HG02852 (cell line): ENCODE data around the gene JARID2.
"Not testable (repeated sequence)": the region's sequence is repeated elsewhere in the genome, so short reads cannot be mapped to it uniquely, and the experiment has no call there.

ENCODE experiments used
- ATAC-seq: cut with Tn5 transposase; IDR thresholded peaks from one replicate; pipeline ENCODE4 v1.9.1; 2021; ENCODE audit warnings: mild to moderate bottlenecking, moderate library complexity; ENCODE audit not compliant: unreplicated experiment

Gene JARID2

GRCh38 chr6:15411766-15412165 lies 165.9 kb downstream of the JARID2 start:
- ATAC-seq = no peak

GRCh38 chr6:15412767-15413166 lies 166.9 kb downstream of the JARID2 start:
- ATAC-seq = no peak

DNA sequence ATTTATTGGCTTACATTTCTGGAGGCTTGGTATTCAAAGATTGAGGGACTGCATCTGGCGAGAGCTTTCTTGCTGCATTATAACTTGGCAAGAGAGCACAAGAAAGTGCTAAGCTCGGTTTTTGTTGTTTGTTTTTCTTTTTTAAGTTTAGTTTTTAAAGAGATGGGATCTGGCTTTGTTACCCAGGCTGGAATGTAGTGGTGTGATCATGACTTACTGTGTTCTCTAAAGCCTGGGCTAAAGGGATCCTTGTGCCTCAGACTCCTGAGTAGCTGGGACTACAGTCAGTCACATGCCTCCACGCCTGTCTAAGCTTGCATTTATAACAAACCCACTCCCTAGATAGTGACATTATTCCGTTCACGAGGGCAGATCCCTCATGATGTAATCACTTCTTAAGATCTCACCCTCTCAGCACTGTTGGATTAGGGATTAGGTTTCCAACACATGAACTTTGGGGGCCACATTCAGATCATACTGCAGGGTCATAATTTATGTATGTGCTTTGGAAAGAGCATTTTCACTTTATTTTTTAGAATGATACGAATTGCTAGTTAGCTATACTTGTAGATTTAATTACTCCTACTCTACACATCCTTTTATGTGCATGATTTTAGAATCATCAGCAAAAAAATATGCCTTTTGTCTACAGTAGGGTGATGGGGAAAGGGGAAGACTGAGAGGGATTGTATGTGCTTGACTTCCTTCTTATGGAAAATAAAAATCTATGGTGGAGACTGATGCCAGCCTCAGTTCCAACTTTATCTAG lies 167.8 kb downstream of the JARID2 start:
- no peak for ATAC-seq

DNA sequence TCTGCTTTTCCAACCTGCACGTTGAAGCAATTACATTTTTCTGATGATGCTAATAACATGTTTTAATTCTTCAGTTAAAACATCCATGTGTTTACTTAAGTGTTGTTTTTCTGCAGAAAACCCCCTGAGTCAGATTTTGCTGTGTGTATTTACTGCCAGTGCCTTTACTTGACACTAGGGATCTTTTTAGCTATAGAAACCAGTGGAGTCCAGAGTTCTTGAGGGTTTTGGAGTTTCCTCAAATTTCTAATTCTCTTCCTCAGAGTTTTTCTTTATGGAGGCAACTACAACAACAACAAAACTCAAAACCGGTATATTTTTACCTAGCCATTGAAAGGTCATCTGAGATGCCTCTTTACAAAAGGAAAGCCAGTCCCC lies 168.4 kb downstream of the JARID2 start:
- ATAC-seq = no peak

GRCh38 chr6:15415622-15416021 lies 169.8 kb downstream of the JARID2 start:
- ATAC-seq = not testable (repeated sequence)

GRCh38 chr6:15416932-15417509 lies 171.2 kb downstream of the JARID2 start:
- ATAC-seq = no peak

GRCh38 chr6:15417811-15418210 lies 171.9 kb downstream of the JARID2 start:
- no peak for ATAC-seq

DNA sequence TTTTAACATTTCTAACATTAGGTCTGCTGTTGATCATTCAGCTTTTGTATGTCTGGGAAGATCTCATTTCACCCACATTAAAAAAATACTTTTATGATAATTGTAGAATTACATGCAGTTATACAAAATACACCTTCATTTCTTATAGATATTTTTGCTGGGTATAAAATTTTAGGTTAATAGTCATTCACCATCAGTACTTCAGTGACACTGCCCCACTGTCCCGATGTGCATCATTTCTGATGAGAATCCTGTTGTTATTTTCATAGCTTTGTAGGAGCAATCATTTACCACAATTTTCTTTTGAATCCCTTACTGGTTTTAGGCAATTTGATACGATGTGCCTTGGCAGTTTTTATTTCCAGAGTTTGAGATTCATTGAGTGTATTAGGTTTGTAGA lies 173.6 kb downstream of the JARID2 start:
- no peak for ATAC-seq

- peak; percentile 64 for ATAC-seq
Observed at GRCh38 chr6:15420959-15421438, 175.1 kb downstream of the JARID2 start.

DNA sequence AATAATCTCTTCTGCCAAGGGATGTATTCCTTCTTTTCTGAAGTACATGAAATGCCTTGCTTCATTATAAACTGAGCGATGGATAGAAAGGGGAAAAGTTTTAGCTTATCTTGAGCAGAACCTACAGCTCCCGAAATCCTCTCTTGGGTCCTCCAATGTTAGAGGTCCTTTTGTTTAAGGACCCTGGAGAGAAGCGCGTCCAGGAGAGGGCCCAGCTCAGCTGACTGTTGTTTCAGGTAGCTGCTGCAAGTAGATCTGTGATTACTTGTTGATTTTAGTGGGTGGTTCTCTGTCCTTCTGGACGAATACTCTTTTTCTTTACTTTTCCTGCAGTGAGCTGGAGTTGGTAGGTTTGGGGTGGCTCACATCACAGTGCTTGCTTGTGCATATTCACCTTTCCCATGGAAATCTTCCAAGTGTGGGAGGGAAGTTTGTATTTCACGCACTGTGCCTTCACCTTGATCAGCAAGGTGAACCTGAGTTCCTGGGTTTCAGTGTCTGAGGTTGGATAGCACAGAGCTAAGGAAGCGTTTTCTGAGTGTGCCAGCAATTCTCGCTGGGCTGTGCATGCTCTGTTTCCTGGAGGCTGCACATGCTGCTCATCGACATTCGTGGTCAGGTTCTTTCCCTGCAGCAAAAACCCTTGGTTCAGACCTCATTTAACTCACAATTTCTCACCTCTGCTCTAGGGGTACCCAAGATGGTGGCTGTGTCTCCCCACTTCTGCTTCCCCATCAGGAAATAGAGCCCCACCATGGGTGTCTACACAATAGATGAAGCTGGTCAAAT lies 176.3 kb downstream of the JARID2 start:
- peak; percentile 66 for ATAC-seq

DNA sequence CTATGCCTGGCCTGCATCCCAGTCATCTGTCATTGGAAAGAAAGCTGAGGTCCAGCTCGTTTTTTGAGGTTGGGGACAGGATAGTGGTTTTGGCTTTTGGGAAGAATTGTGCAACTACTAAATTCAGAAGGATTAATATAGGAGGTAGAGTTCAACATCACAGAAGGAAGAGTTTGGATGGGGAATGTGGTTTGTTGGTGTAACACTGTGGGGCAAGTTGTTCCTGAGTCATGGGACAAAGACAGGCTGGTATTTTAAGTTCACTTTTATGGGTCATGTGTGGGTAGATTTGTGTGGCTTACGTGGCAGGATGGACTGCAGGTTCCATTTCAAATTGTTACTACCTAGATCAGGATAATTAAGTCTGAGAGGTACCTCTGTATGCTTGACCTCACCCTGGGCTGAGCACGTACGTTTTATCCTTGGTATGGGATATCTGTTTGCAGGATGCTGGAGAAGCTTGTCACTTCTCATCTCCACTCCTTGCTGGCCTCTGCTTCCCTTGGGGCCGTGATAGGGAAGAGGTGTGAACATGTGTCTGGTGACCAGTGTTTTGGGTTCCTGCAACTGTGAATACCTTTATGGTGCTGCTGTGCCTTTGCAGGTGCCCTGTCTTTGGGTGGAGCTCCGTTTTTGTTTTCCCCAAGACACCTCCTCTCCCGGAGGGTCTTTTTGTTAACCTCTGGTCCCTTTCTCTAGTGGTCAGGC lies 177.6 kb downstream of the JARID2 start:
- no peak for ATAC-seq

GRCh38 chr6:15425947-15426346 lies 180.1 kb downstream of the JARID2 start:
- no peak for ATAC-seq

DNA sequence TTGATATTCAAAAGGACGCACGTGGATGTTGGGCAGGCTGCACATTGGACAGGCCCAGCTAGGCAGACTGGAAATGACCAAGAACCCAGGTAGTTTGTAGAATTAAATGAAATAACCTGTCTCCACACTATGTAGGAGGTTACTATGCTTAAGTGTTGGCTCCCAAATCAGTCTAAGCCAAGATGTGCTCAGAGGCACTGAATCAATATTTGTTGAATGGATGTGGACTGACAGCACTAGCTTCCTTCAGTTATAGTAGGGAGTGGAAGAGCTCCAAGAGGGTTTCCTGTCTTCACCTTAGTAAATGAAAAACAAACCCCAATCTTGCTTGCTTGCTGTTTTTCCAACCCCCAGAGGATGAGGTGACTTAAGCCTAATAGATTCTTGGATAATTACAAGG lies 180.5 kb downstream of the JARID2 start:
- ATAC-seq = no peak

DNA sequence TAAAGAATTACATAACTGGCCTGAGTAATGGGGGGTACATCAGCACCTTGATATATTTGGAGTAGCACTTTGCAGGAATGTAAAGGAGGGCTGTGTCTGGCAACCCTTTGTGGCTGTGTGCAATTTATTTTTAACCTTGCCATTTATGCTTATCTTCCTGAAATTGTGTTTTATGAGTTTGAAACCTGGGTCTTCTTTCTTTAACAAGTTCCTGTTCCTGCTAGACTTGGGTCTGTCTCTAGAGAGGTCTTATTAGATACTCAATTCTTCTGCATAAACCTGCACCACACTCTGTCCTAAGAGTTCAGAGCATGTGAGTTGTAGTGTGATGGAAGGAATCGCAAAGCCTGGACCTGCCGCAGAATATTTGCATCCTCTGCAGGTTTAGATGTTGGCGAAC lies 181.0 kb downstream of the JARID2 start:
- no peak for ATAC-seq

DNA sequence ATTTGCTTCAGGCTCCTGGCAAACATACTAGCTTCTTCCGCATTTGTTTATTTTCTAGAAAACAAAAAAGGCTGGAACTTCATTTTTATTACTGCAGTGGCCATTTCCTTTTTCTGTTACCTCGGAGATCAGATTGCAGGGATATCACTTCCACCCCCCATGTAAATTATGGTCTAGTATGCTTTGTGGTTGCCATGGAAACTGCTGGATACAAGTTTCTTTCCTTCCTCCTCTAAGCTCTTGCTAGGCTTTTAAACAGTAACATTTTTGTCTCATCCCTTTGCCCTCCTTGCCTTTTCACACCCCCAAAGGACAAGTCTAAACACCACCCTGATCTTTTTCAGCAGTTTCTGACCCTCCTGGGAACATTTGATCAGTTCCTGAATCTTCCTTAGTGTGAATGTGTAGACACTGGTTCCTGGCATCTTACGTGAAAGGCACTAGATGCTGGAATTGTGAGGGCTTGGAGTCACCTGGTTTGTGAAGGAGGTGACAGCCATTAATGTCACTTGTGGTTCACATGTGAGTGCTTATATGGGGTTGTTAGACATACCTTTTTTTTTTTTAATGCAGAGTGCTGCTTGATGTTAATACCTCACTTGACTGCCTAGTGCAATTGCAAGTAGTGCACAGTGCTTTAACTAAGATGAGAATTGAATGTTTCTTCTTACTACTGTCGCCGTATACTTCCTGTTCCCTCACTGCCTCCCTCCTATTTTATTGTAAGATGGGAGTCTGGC lies 181.6 kb downstream of the JARID2 start:
- ATAC-seq = no peak

- ATAC-seq = no peak
Observed at GRCh38 chr6:15429141-15430110, 183.6 kb downstream of the JARID2 start.

GRCh38 chr6:15430186-15430585 lies 184.3 kb downstream of the JARID2 start:
- no peak for ATAC-seq

GRCh38 chr6:15430931-15431405 lies 185.1 kb downstream of the JARID2 start:
- no peak for ATAC-seq
